ENCODE results near the gene PRR23A. TPM values are rescaled to one million over a fixed set of nuclear protein-coding genes. Genes with fewer than 3 reads are reported as not detected.
"Not testable (repeated sequence)": the region's sequence is repeated elsewhere in the genome, so short reads cannot be mapped to it uniquely, and the experiment has no call there.

The PRR23A gene
- total RNA-seq, 1 experiment from 2014 or later = not detected

GRCh38 chr3:139037478-139037877 lies 31.4 kb upstream of the PRR23A start:
- no peak overlapping the region for H3K27ac ChIP-seq (ENCODE audit: low read length)
- H4K20me1 ChIP-seq (ENCODE audit: low read length) = no peaks in the 10 kb centered on the region
- H3K4me2 ChIP-seq (ENCODE audit: low read length) = no peak overlapping the region
- ChIA-PET POLR2A (ENCODE audit: unreplicated experiment) (no interaction called here), CTCF (no interaction called here)
- no peaks in the 10 kb centered on the region for H3K9me2 ChIP-seq (replicated peaks; ENCODE audit: low read length)
- H3K9me3 ChIP-seq (ENCODE audit: low read length) = no peaks in the 10 kb centered on the region
- H3K9ac ChIP-seq (ENCODE audit: low read length) = no peak overlapping the region
- no peaks in the 10 kb centered on the region for H3K4me1 ChIP-seq (ENCODE audit: insufficient read depth, low read length)
- DNase-seq (no peak), ATAC-seq (no peak)
- TF ChIP-seq EZH2phosphoT487 (IDR thresholded peaks at IDR 0.05; ENCODE audit: borderline replicate concordance, low read length) (no peak), EZH2 (IDR thresholded peaks at IDR 0.05; ENCODE audit: low read length, unreplicated experiment) (no peak)
- TF ChIP-seq, protein P1, sequence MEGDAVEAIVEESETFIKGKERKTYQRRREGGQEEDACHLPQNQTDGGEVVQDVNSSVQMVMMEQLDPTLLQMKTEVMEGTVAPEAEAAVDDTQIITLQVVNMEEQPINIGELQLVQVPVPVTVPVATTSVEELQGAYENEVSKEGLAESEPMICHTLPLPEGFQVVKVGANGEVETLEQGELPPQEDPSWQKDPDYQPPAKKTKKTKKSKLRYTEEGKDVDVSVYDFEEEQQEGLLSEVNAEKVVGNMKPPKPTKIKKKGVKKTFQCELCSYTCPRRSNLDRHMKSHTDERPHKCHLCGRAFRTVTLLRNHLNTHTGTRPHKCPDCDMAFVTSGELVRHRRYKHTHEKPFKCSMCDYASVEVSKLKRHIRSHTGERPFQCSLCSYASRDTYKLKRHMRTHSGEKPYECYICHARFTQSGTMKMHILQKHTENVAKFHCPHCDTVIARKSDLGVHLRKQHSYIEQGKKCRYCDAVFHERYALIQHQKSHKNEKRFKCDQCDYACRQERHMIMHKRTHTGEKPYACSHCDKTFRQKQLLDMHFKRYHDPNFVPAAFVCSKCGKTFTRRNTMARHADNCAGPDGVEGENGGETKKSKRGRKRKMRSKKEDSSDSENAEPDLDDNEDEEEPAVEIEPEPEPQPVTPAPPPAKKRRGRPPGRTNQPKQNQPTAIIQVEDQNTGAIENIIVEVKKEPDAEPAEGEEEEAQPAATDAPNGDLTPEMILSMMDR (conservative IDR thresholded peaks at IDR 0.05; ENCODE audit: low read depth, low read length) = no peak
- no peaks in the 10 kb centered on the region for H3F3A ChIP-seq (ENCODE audit: low read length, unreplicated experiment)
- no peak overlapping the region for H2AFZ ChIP-seq (ENCODE audit: low read length)
- no TSS peak for BruUV-seq (replicated peaks)
- no peak overlapping the region for H3K4me3 ChIP-seq (ENCODE audit: low read length)
- H3K79me2 ChIP-seq (ENCODE audit: low read length) = no peaks in the 10 kb centered on the region
- intact Hi-C loops (cut with micrococcal nuclease) = loop anchor here (10.0 kb wide), 1 partner anchor 103 kb away; no protein-coding TSS in a partner anchor
- no peaks in the 10 kb centered on the region for H3K36me3 ChIP-seq (ENCODE audit: low read depth, low read length)
- peaks cover 17% of the 10 kb centered on the region for H3K27me3 ChIP-seq (ENCODE audit: low read length)

- Histone ChIP-seq H3K27ac (ENCODE audit: low read length) (no peak overlapping the region), H2AFZ (ENCODE audit: low read length) (no peak overlapping the region), H3K9ac (ENCODE audit: low read length) (no peak overlapping the region), H3K36me3 (ENCODE audit: low read depth, low read length) (no peaks in the 10 kb centered on the region), H3K4me2 (ENCODE audit: low read length) (no peak overlapping the region), H4K20me1 (ENCODE audit: low read length) (no peaks in the 10 kb centered on the region), H3K27me3 (ENCODE audit: low read length) (peaks cover 17% of the 10 kb centered on the region; the same call in 1 of the 2 replicates), H3K4me1 (ENCODE audit: insufficient read depth, low read length) (no peaks in the 10 kb centered on the region), H3K9me2 (replicated peaks; ENCODE audit: low read length) (no peaks in the 10 kb centered on the region), H3K79me2 (ENCODE audit: low read length) (no peaks in the 10 kb centered on the region), H3K9me3 (ENCODE audit: low read length) (no peaks in the 10 kb centered on the region), H3K4me3 (ENCODE audit: low read length) (no peak overlapping the region), H3F3A (ENCODE audit: low read length, unreplicated experiment) (no peaks in the 10 kb centered on the region)
- DNase-seq (no peak), ATAC-seq (no peak)
- BruUV-seq (replicated peaks) = no TSS peak
- CTCF ChIA-PET = no interaction called here
- POLR2A ChIA-PET (ENCODE audit: unreplicated experiment) = no interaction called here
- no peak for TF ChIP-seq EZH2 (IDR thresholded peaks at IDR 0.05; ENCODE audit: low read length, unreplicated experiment)
- no peak for TF ChIP-seq EZH2phosphoT487 (IDR thresholded peaks at IDR 0.05; ENCODE audit: borderline replicate concordance, low read length)
- TF ChIP-seq, protein P1 (conservative IDR thresholded peaks at IDR 0.05; ENCODE audit: low read depth, low read length) = no peak
- intact Hi-C loops (cut with micrococcal nuclease) = loop anchor here (10.0 kb wide), 1 partner anchor 98 kb away; no protein-coding TSS in a partner anchor
These were observed 26.4 kb upstream of the PRR23A start for GRCh38 chr3:139032326-139033002.

DNA sequence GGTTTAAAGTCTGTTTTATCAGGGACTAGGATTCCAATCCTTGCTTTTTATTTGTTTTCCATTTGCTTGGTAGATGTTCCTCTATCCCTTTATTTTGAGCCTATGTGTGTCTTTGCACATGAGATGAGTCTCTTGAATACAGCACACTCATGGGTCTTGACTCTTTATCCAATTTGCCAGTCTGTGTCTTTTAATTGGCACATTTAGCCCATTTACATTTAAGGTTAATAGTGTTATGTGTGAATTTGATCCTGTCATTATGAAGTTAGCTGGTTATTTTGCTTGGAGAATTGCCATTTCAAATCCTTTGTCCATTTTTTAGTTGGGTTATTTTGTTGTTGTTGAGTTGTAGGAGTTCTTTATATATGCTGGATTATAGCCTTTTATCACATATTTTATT lies 24.5 kb upstream of the PRR23A start:
- POLR2A ChIA-PET (ENCODE audit: unreplicated experiment); H3F3A ChIP-seq (ENCODE audit: low read length, unreplicated experiment); BruUV-seq (replicated peaks): not testable (repeated sequence)

More for the DNA sequence above, 24.5 kb upstream of the PRR23A start:
- H3K4me3 ChIP-seq (ENCODE audit: low read length); DNase-seq; H3K36me3 ChIP-seq (ENCODE audit: low read depth, low read length); H3K9me2 ChIP-seq (replicated peaks; ENCODE audit: low read length); H3K27ac ChIP-seq (ENCODE audit: low read length); H3K9ac ChIP-seq (ENCODE audit: low read length); H2AFZ ChIP-seq (ENCODE audit: low read length); ATAC-seq; H3K4me2 ChIP-seq (ENCODE audit: low read length); CTCF ChIA-PET; H3K79me2 ChIP-seq (ENCODE audit: low read length); H4K20me1 ChIP-seq (ENCODE audit: low read length); H3K9me3 ChIP-seq (ENCODE audit: low read length); H3K4me1 ChIP-seq (ENCODE audit: insufficient read depth, low read length): not testable (repeated sequence)
- H3K27me3 ChIP-seq (ENCODE audit: low read length) = peaks cover 12% of the 10 kb centered on the region; the same call in 1 of the 2 replicates
- intact Hi-C loops (cut with micrococcal nuclease) = loop anchor here (10.0 kb wide), 1 partner anchor 96 kb away; no protein-coding TSS in a partner anchor

Data from PC-3 (cell line).